HG03432 (cell line): Measurements from ENCODE around the gene LRRC52.
"Not testable (repeated sequence)": the region's sequence is repeated elsewhere in the genome, so short reads cannot be mapped to it uniquely, and the experiment has no call there.

ENCODE experiments used
- ATAC-seq: cut with Tn5 transposase; IDR thresholded peaks from one replicate; pipeline ENCODE4 v1.9.1; 2021; ENCODE audit warnings: mild to moderate bottlenecking, moderate library complexity; ENCODE audit not compliant: unreplicated experiment

Gene LRRC52

GRCh38 chr1:165580931-165581871 lies 37.4 kb downstream of the LRRC52 start:
- ATAC-seq: no peak

GRCh38 chr1:165581926-165582325 lies 38.1 kb downstream of the LRRC52 start:
- no peak for ATAC-seq

GRCh38 chr1:165586398-165586797 lies 42.6 kb downstream of the LRRC52 start:
- ATAC-seq: no peak

- not testable (repeated sequence) for ATAC-seq
Observed at GRCh38 chr1:165591391-165591790, 47.6 kb downstream of the LRRC52 start.

GRCh38 chr1:165592945-165593823 lies 49.4 kb downstream of the LRRC52 start:
- peak; percentile 34 for ATAC-seq

GRCh38 chr1:165595246-165595938 lies 51.6 kb downstream of the LRRC52 start:
- no peak for ATAC-seq

- peak; percentile 98 for ATAC-seq
Observed at GRCh38 chr1:165597883-165598675, 54.3 kb downstream of the LRRC52 start.

GRCh38 chr1:165598676-165599059 lies 54.9 kb downstream of the LRRC52 start:
- no peak for ATAC-seq

- ATAC-seq: no peak
Observed at GRCh38 chr1:165600793-165601192, 57.0 kb downstream of the LRRC52 start.

- ATAC-seq: no peak
Observed at GRCh38 chr1:165603810-165604209, 60.0 kb downstream of the LRRC52 start.

- no peak for ATAC-seq
Observed at GRCh38 chr1:165605246-165605645, 61.4 kb downstream of the LRRC52 start.

- ATAC-seq: not testable (repeated sequence)
Observed at GRCh38 chr1:165606676-165607075, 62.9 kb downstream of the LRRC52 start.

GRCh38 chr1:165610866-165611265 lies 67.1 kb downstream of the LRRC52 start:
- ATAC-seq: no peak

- ATAC-seq: no peak
Observed at GRCh38 chr1:165612062-165612461, 68.3 kb downstream of the LRRC52 start.
